ENCODE measurements around the gene VIPR2.

- TF ChIP-seq POLR2AphosphoS5 (IDR thresholded peaks at IDR 0.05) = peak; percentile 17 to 60 (median 56)
- TF ChIP-seq CTCF (IDR thresholded peaks at IDR 0.05 in 8 of 11, conservative IDR thresholded peaks at IDR 0.05 in 3 of 11) = peak in 8 of 11 experiments; percentile 17 to 49 (median 37)
- TF ChIP-seq POLR2A (IDR thresholded peaks at IDR 0.05) = no peak
Observed at GRCh38 chr7:159030490-159031134, 114.1 kb downstream of the VIPR2 start.
